HG03342 (cell line): Measurements from ENCODE around the gene AATK.
"Not testable (repeated sequence)": the region's sequence is repeated elsewhere in the genome, so short reads cannot be mapped to it uniquely, and the experiment has no call there.

Experiments
- ATAC-seq: cut with Tn5 transposase; IDR thresholded peaks from one replicate; pipeline ENCODE4 v1.9.1; 2021; ENCODE audit warnings: mild to moderate bottlenecking, moderate library complexity; ENCODE audit not compliant: unreplicated experiment

AATK gene

GRCh38 chr17:81080019-81080418 lies 86.0 kb downstream of the AATK start:
- ATAC-seq, result no peak

- ATAC-seq, result not testable (repeated sequence)
Measured at GRCh38 chr17:81078026-81078913, 87.8 kb downstream of the AATK start.

- ATAC-seq, result no peak
Measured at GRCh38 chr17:81076141-81076679, 89.8 kb downstream of the AATK start.

GRCh38 chr17:81075307-81075706 lies 90.7 kb downstream of the AATK start:
- no peak for ATAC-seq

GRCh38 chr17:81074875-81075274 lies 91.1 kb downstream of the AATK start:
- ATAC-seq, result no peak

- no peak for ATAC-seq
Measured at GRCh38 chr17:81073967-81074839, 91.8 kb downstream of the AATK start.

- no peak for ATAC-seq
Measured at GRCh38 chr17:81071761-81072741, 94.0 kb downstream of the AATK start.

- ATAC-seq, result no peak
Measured at GRCh38 chr17:81070541-81071246, 95.3 kb downstream of the AATK start.

GRCh38 chr17:81069135-81069645 lies 96.8 kb downstream of the AATK start:
- ATAC-seq, result no peak

- no peak for ATAC-seq
Measured at GRCh38 chr17:81068411-81069134, 97.4 kb downstream of the AATK start.

- no peak for ATAC-seq
Measured at GRCh38 chr17:81067391-81067811, 98.6 kb downstream of the AATK start.
